Regular cardiac myocyte (primary cell): ENCODE results near the gene POLR1A. TPM values are rescaled to one million over a fixed set of nuclear protein-coding genes. Genes with fewer than 3 reads are reported as not detected.

Source experiments
- total RNA-seq: library from RNA; depleted of rRNA; stranded (reverse); fragments of >200 nt; gene quantifications from 2 replicates; pipeline ENCODE4 v1.2.3, GENCODE V29; 2014

The POLR1A gene
- total RNA-seq, result 9.0 and 17.6 TPM in 2 replicates

GRCh38 chr2:86105252-86105968, at the start of gene POLR1A:
Gene POLR1A (minus strand): TSS chr2:86105886. CDS start chr2:86105776, 110 bp downstream.

DNA sequence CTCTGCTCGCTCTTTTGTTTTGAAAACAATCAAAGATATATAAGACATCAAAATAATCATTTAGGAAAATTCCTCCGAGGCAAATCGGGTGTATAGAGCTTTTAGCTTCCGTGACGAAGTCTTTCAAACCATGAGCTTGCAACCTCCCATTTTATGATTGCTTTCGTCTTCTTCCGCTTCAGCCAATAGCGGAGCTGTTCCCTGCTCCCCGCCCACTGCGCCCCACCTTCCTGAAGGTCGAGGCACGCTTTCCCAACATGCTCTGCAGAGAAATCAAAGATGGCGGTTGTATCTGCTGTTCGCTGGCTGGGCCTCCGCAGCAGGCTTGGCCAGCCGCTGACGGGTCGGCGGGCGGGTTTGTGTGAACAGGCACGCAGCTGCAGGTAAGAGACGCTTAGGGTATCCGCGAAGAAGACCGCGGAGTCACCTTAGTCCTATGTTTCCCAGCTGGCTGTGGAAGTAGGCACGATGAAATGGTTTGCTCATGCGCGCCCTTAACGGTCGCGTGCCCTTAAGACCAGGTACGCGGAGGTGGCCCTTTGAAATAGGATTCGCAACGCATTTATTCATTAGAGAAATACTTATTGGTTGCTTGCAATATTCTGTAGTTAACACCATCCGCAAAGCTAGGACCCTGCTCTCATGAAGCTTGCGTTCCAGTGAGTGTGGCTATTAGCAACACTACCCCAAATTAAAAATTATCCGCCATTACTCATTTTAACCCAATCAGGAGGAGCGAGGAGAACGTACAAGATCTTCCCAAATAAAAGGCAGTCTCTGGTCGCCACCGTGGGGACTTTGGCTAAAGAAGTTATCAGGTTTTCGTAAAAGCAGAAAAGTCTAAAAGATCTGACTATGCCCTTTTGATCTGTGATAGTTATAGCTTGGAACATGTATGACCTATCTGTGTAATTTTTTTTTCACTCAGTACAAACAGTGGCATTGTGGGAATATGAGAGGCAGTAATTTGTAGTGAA, 571 bp upstream of the POLR1A start, which contains the start of gene PTCD3:
PTCD3 (plus strand) TSS at position 267 of the 977 bp plus-strand sequence; CDS start at position 280, 13 bp downstream.

Other genes with a start within 250 kb of the POLR1A start
- gene ST3GAL5, start 216.9 kb downstream of the POLR1A start, total RNA-seq, result 9.4 and 19.4 TPM in 2 replicates
- gene PTCD3, start 349 bp upstream of the POLR1A start, total RNA-seq, result 63.3 and 116 TPM in 2 replicates
- gene IMMT, start 89.6 kb upstream of the POLR1A start, total RNA-seq, result 40.9 and 65.8 TPM in 2 replicates
- 42.0 and 43.4 TPM in 2 replicates for gene MRPL35, start 93.6 kb upstream of the POLR1A start, total RNA-seq
- gene REEP1, start 231.7 kb upstream of the POLR1A start, total RNA-seq, result under 0.01 and 0.28 TPM in 2 replicates